Cardiac fibroblast (primary cell): ENCODE measurements around the gene ATF7IP.

ENCODE experiments used
- DNase-seq, 2 donors: peaks; one replicate each; pipeline versions ENCODE4 v3.0.0 to v3.0.0-alpha.2; 2010; ENCODE audit warnings: low read depth in 2 of 2
- H3K4me3 ChIP-seq, 2 donors: replicated peaks in 1 of 2; 1 replicate in 1 of 2; 2 replicates in 1 of 2; pipeline ENCODE4 v1.5.1; 2011; ENCODE audit warnings: low read depth in 2 of 2, low read length in 2 of 2, mild to moderate bottlenecking in 2 of 2, moderate library complexity in 1 of 2
- TF ChIP-seq, protein P1 (sequence below): IDR thresholded peaks from one replicate; pipeline ENCODE4 v1.5.1; 2011; ENCODE audit warnings: low read depth, mild to moderate bottlenecking, low read length, inconsistent platforms

ATF7IP gene

DNA sequence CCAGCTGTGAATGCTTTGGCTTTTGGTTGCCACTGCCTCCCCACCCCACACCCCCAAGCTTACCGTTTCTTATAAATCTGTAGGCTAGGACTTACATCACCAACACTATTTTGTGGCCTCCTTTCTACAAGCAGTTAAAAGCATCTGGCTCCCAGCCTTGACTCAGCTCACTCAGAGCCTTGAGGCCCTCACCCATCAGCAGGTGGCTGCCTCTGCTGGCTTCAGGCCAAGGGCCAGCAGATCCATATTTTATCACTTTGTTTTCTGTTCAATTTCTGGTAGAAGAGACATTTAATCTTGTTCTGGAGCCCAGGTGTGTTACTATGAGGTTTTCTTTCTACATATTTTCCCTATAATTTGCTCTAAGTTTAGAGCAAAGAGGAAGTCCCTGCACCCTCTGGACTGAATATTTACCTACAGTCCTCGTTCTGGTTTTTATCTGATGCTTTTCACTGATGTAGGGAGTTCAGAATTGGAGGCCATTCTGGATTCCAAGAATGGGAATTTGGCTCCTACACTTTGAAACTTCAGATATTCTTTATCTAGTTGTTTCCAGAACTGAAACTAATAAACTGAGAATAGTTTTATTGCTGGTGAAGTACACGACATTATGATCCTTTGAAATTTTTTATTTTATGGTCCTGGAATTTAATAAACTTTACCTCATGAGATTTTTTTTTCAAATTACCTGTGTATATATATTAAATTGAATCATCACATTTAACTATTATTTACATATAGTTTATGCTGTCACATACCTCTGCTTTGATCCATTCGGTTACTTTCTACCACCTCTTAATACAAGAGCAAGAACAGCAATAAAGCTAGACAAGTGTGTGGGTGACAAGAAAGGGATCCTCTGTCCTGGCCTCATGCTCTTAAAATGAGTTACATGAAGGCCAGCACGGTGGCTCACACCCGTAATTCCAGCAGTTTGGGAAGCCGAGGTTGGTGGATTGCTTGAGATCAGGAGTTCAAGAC lies 180.0 kb downstream of the ATF7IP start:
- no peak for DNase-seq
- TF ChIP-seq, protein P1, sequence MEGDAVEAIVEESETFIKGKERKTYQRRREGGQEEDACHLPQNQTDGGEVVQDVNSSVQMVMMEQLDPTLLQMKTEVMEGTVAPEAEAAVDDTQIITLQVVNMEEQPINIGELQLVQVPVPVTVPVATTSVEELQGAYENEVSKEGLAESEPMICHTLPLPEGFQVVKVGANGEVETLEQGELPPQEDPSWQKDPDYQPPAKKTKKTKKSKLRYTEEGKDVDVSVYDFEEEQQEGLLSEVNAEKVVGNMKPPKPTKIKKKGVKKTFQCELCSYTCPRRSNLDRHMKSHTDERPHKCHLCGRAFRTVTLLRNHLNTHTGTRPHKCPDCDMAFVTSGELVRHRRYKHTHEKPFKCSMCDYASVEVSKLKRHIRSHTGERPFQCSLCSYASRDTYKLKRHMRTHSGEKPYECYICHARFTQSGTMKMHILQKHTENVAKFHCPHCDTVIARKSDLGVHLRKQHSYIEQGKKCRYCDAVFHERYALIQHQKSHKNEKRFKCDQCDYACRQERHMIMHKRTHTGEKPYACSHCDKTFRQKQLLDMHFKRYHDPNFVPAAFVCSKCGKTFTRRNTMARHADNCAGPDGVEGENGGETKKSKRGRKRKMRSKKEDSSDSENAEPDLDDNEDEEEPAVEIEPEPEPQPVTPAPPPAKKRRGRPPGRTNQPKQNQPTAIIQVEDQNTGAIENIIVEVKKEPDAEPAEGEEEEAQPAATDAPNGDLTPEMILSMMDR = no peak
- H3K4me3 ChIP-seq = no peak overlapping the region

DNA sequence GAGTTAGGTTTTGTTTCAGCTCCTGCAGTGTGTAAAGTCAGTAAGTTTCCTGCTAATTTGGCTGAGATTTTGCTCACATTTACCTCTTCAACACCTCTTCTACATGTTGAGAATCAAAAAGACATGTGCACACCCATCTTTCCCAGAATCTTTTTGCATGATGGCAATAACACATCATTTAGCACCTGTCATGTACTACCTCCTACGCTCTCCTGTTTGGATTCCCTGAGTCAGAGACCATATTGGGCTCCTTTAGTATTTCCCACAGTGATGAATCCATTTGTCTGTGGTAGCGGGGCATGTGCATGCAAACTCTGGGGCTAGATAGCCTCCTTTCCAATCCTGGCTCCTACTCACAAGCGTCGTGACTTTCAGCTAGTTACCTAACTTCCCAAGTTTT lies 182.1 kb downstream of the ATF7IP start:
- H3K4me3 ChIP-seq = no peak overlapping the region
- DNase-seq = no peak
- TF ChIP-seq, protein P1 = no peak

DNA sequence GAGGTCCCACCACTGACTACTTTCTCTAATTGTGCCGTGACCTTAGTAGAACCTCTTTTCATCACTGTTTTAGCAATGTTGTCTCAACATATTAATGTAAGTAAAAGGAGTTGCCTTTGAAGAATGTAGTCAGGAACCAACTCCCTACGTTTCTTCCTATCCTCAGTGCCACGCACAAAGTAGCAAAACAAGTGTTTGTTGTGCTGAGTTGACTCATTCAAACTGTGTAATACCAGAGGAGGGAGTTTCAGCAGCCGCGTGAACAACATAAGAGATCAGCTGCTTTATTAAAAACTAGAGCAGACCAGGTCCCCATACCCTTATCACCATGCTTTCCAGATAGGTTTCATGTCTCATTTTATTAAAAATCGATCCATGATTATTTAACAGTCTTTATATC lies 183.1 kb downstream of the ATF7IP start:
- no peak for DNase-seq
- no peak overlapping the region for H3K4me3 ChIP-seq
- TF ChIP-seq, protein P1 = no peak
